AML-193 (cell line): ENCODE measurements around the gene FLVCR2.
"Not testable (repeated sequence)": the region's sequence is repeated elsewhere in the genome, so short reads cannot be mapped to it uniquely, and the experiment has no call there.

Source experiments
- DNase-seq, 2 experiments: peaks; one replicate each; lab custom pipeline; 2025; lab: John Stamatoyannopoulos, UW

FLVCR2 gene

GRCh38 chr14:75662966-75663365 is 84.5 kb downstream of the FLVCR2 start:
- DNase-seq: no peak

GRCh38 chr14:75667099-75667765 is 88.8 kb downstream of the FLVCR2 start:
- no peak for DNase-seq

- no peak for DNase-seq
These were observed 94.3 kb downstream of the FLVCR2 start for GRCh38 chr14:75672605-75673192.

- no peak for DNase-seq
These were observed 95.1 kb downstream of the FLVCR2 start for GRCh38 chr14:75673345-75674035.

DNA sequence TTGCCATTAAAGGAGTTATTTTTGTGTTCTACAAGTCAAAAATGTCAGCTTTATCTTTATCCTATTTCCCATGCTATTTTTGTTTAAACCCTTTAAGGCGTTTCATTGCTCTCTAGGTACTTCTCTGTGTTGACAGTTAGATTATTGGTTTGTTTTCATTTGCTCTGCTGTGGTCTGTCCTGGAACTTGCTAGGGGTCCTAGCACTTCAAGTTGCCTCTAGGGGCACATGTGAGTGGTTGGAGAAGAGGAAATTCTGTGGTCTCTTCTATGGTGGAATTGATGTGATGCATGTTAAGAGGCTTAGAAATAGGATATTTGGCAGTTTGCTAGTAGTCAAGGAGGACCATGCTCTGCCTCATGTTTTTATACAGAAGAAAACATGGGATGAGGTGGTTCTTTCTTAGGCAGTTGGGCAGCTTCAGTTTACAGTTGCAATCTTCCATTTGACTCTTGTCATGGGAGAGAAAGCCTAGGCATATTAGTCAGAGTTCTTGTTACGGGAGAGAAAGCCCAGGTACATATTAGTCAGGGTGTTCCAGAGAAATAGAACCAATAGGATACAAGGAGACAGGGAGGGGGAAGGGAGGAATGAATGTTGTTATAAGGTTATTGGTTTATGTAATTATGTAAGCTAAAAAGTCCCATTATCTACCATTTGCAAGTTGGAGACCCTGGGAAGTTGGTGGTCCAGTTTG is 97.0 kb downstream of the FLVCR2 start:
- no peak for DNase-seq

DNA sequence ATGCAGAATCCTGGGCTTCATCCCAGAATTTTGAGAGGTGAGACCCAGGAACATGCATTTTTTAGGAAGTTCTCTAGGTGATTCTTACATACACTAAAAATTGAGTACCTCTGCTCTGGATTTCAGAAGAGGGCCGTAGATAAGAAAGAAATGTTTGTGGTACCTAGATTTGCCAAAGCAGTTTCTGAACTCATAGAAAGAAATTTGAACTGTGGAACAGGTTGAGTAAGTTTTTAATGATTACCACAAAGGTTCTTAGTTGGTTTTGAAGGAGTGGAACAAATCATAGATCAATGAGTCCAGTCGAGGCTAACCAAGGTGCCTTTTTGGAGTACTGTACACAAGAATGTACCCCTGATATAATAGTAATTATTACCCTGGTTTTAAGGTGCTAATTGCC is 107.5 kb downstream of the FLVCR2 start:
- no peak for DNase-seq

GRCh38 chr14:75689012-75689411 is 110.6 kb downstream of the FLVCR2 start:
- DNase-seq: no peak

GRCh38 chr14:75690010-75690409 is 111.6 kb downstream of the FLVCR2 start:
- no peak for DNase-seq

DNA sequence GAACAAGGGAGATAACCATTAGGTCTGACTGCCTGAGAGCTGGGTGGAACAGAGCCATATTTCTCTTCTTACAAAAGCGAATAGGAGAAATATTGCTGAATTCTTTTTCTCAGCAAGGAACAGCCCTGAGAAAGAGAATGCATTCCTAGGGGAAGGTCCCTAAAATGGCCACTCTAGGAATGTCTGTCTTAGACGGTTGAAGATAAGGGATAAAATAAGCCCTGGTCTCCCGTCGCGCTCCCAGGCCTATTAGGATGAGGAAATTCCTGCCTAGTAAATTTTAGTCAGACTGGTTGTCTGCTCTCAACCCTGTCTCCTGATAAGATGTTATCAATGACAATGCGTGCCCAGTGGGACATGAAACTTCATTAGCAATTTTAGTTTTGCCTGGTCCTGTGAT is 116.6 kb downstream of the FLVCR2 start:
- DNase-seq: not testable (repeated sequence)

DNA sequence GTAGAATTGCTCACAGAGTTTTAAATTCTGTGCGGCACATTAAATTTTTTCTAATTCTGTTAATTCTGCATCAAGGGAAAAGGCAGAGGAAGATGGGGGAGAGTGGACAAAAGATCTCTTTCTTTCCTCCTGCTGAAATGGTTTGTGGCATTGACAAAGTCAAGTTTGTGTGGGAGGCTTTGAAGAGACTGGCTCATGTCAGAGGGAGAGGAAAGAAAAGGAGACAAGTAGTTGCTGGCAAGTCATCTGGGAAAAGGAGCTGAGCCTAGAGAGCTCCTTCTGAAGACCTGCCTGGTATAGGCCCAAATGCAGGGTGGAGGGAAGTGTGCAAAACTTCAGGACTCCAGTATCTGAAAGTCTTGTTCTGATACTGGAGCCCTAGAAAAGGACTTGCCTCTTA is 119.0 kb downstream of the FLVCR2 start:
- no peak for DNase-seq
